ACC112 (cell line): ENCODE measurements around the gene AMZ2.
"Not testable (repeated sequence)": the region's sequence is repeated elsewhere in the genome, so short reads cannot be mapped to it uniquely, and the experiment has no call there.

Experiments used
- H2AFZ ChIP-seq: fragments of 200-600 bp; sonication (generic); one replicate; pipeline ENCODE4 v1.6.0; 2017; ENCODE audit warnings: antibody characterized with exemption, low read length; ENCODE audit not compliant: unreplicated experiment
- H3K27ac ChIP-seq: fragments of 200-600 bp; sonication (generic); 2 replicates; pipeline ENCODE4 v1.5.1; 2014; ENCODE audit warnings: low read depth, mild to moderate bottlenecking, antibody characterized with exemption, low read length, moderate library complexity
- H3K27me3 ChIP-seq: fragments of 200-600 bp; sonication (generic); 2 replicates; pipeline ENCODE4 v1.6.1; 2014; ENCODE audit warnings: mild to moderate bottlenecking, antibody characterized with exemption, low read length, moderate library complexity, mixed read lengths; ENCODE audit not compliant: insufficient read depth
- H3K36me3 ChIP-seq: fragments of 200-600 bp; sonication (generic); 2 replicates; pipeline ENCODE4 v1.6.1; 2016; ENCODE audit warnings: mild to moderate bottlenecking, antibody characterized with exemption, low read length, moderate library complexity, mixed read lengths; ENCODE audit not compliant: insufficient read depth
- H3K4me1 ChIP-seq: fragments of 200-600 bp; sonication (generic); one replicate; pipeline ENCODE4 v1.6.1; 2016; ENCODE audit warnings: low read length, mixed read lengths; ENCODE audit not compliant: insufficient read depth, unreplicated experiment, control insufficient read depth
- H3K4me3 ChIP-seq: fragments of 200-600 bp; sonication (generic); 2 replicates; pipeline ENCODE4 v1.5.1; 2014; ENCODE audit warnings: mild to moderate bottlenecking, low read depth, low read length
- H3K79me2 ChIP-seq: fragments of 200-600 bp; sonication (generic); one replicate; pipeline ENCODE4 v1.6.0; 2016; ENCODE audit warnings: low read length; ENCODE audit not compliant: control insufficient read depth, unreplicated experiment, insufficient read depth

The AMZ2 gene

DNA sequence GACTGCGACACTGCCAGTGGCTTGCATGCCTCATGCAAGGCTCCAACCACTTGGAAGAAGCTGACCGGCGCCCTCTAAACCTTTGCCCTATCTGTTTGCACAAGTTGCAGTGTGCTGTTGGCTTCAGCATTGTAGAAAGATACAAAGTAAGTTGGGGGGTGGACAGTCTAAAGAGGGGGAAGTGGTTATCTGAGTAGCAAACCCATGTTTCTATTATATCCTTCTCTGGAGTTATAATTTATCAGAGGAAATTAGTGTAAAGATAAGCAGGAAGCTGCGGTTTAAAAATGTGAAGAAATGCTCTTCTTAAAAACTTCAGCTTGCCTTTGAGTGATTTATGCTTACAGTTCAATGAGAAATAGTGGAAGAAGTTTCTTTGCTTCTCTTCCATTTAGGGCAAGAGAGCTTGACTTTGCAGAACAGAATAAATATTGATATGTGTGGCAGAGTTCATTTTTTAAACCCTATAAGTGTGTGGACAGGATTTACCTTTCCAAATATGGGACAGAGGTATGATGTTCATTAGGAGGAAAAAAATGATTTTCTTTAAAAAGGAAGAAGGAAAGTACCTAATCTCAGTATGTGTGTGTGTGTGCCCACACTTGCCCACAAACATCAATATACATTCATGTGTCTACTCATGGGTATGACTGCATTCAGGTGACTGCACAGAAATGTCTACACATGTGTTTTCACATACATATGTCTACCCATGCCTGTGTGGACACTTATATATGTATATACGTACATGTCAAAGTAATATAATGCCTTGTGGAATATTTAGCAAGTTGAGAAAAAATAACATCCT lies 8.1 kb downstream of the AMZ2 start:
- no peak overlapping the region for H3K4me3 ChIP-seq
- no peaks in the 10 kb centered on the region for H3K79me2 ChIP-seq
- H2AFZ ChIP-seq, result no peak overlapping the region
- H3K27me3 ChIP-seq, result no peaks in the 10 kb centered on the region
- H3K4me1 ChIP-seq, result no peaks in the 10 kb centered on the region
- H3K27ac ChIP-seq, result no peak overlapping the region
- 0 out of 2 replicates have a peak, but pooled peaks cover 10% of the 10 kb centered on the region for H3K36me3 ChIP-seq

DNA sequence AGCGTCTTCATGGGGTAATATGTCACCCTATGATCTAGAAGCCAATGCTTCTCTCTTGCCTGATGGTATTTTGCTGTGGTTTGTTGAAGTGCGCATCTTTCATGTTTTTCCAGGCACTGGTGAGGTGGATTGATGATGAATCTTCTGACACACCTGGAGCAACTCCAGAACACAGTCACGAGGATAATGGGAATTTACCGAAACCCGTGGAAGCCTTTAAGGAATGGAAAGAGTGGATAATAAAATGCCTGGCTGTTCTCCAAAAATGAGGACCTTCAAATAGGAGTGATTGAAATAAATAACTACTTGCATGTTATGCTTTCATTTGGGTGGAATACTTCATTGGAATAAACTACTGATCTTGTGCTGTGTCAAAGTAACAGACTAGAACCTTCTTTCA lies 8.9 kb downstream of the AMZ2 start:
- not testable (repeated sequence) for H3K36me3 ChIP-seq, H2AFZ ChIP-seq, H3K79me2 ChIP-seq, H3K4me1 ChIP-seq, H3K27me3 ChIP-seq, H3K4me3 ChIP-seq, H3K27ac ChIP-seq

- Histone ChIP-seq H3K4me1 (no peaks in the 10 kb centered on the region), H3K4me3 (no peak overlapping the region), H3K27ac (no peak overlapping the region), H3K79me2 (no peaks in the 10 kb centered on the region), H2AFZ (no peak overlapping the region), H3K27me3 (no peaks in the 10 kb centered on the region), H3K36me3 (0 out of 2 replicates have a peak, but pooled peaks cover 2% of the 10 kb centered on the region)
Observed at GRCh38 chr17:68257934-68258333, 10.1 kb downstream of the AMZ2 start.

DNA sequence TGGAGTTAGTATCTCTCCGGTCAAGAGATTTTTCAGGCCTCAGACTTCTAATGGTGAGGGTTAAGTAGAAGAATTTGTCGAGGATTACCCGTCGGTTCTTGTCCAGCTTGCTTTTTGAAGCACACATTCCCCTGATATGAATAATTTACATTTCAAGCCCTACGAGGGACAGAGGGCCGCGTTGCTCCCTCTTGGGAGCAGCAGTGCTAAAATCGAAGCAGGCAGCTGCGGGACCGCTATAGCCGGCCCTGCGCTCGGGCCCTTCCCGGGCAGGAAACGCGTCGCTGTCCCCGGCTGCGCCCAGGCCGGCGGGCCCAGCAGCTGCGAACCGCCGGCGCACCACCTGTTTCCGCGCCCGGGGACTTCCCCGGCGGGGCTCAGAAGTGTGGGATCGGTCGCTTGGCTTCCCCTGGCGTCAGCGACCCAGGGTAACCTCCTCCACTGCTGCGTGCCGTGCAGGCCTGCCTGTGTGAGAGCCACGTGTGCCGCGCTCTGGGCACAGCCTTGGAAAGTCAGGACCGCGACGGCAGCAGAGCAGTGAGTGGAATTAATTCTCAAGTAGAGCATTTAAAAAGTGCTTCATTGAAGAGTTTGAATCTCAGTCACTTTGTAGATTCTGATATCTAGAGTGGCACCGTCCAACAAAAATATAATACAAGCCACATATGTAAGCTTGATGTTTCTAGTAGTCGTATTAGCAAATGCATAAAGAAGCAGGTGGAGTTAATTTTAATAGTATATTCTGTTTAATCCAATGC lies 11.2 kb downstream of the AMZ2 start:
- H3K79me2 ChIP-seq, H3K27me3 ChIP-seq, H3K36me3 ChIP-seq, H3K4me1 ChIP-seq: not testable (repeated sequence)
- Histone ChIP-seq H3K27ac (peak overlapping the region; percentile 17; the same call in 1 of the 2 replicates), H2AFZ (peak overlapping the region; percentile 47), H3K4me3 (peak overlapping the region; percentile 65)

DNA sequence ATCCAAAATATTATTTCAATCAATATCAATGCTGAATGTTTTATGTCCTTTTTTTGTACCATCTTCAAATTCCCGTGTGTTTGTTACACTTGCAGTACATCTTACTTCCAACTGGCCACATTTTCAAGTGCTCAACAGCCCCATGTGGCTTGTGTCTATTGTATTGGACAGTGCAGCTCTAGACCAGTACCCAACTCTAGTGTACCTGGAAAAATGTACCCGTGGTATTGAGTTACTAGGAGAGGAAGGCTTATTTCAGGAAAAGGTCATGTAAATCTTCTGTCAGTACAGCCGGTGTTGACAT lies 11.8 kb downstream of the AMZ2 start:
- not testable (repeated sequence) for H3K27me3 ChIP-seq, H3K27ac ChIP-seq, H3K4me1 ChIP-seq, H3K79me2 ChIP-seq, H3K36me3 ChIP-seq
- peak overlapping the region; percentile 47 for H2AFZ ChIP-seq
- peak overlapping the region; percentile 65 for H3K4me3 ChIP-seq

- Histone ChIP-seq H2AFZ (no peak overlapping the region), H3K4me1 (no peaks in the 10 kb centered on the region), H3K27me3 (no peaks in the 10 kb centered on the region), H3K4me3 (no peak overlapping the region), H3K27ac (no peak overlapping the region), H3K36me3 (no peaks in the 10 kb centered on the region), H3K79me2 (no peaks in the 10 kb centered on the region)
Observed at GRCh38 chr17:68260051-68260762, 12.4 kb downstream of the AMZ2 start.

DNA sequence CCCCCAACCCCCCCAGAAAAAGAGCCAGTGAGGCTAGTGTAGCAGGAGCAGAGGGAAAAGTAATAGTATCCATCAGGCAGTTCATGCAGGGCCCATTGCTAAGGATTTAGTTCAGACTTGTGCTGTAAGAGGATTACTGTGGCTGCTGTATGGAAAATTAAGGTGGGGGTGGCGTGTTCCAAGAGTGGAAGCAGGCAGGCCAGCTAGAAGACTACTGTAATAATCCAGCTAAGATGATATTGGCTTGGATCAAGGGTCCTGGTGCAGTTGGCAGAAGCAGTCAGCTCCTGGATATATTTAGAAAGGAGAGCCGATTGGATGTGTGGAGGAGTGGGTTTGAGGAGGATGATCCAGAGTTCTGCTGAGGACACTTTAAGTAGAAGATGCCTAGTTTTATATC lies 14.6 kb downstream of the AMZ2 start:
- H3K4me3 ChIP-seq, H2AFZ ChIP-seq, H3K36me3 ChIP-seq, H3K27me3 ChIP-seq, H3K27ac ChIP-seq, H3K4me1 ChIP-seq, H3K79me2 ChIP-seq: not testable (repeated sequence)

- not testable (repeated sequence) for H3K27me3 ChIP-seq, H3K27ac ChIP-seq, H3K79me2 ChIP-seq, H3K4me1 ChIP-seq, H2AFZ ChIP-seq, H3K4me3 ChIP-seq, H3K36me3 ChIP-seq
Observed at GRCh38 chr17:68263101-68263681, 15.3 kb downstream of the AMZ2 start.

DNA sequence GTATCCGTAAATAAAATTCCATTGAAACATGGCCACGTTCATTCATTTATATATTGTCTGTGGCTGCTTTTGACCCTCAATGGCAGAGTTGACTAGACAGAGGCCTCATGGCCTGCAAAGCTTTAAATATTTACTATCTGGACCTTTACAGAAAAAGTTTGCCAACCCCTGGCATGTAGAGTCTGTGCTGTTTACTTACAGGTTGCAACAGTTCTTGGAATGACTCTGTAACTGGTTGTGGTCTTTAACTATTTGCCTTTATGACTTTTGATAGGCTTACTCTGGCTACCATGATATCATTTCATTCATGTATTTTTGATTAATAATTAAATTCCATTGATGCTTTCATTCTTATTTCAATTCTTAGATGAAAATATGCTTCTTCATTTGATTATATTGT lies 18.0 kb downstream of the AMZ2 start:
- H3K4me3 ChIP-seq, H3K4me1 ChIP-seq, H3K79me2 ChIP-seq, H3K36me3 ChIP-seq, H3K27me3 ChIP-seq, H3K27ac ChIP-seq, H2AFZ ChIP-seq: not testable (repeated sequence)

- peaks cover 9% of the 10 kb centered on the region for H3K36me3 ChIP-seq
- H3K27me3 ChIP-seq, result no peaks in the 10 kb centered on the region
- no peak overlapping the region for H3K27ac ChIP-seq
- no peak overlapping the region for H3K4me3 ChIP-seq
- H3K79me2 ChIP-seq, result no peaks in the 10 kb centered on the region
- H3K4me1 ChIP-seq, result no peaks in the 10 kb centered on the region
- H2AFZ ChIP-seq, result no peak overlapping the region
Observed at GRCh38 chr17:68273722-68274121, 25.9 kb downstream of the AMZ2 start.
